HepG2 (cell line): ENCODE results near the gene TRIM2. TPM values are rescaled to one million over a fixed set of nuclear protein-coding genes. Genes with fewer than 3 reads are reported as not detected.

Experiments used
- CBX1 ChIP-seq: IDR thresholded peaks from one replicate; pipeline ENCODE4 v1.6.1; 2016; ENCODE audit warnings: antibody characterized with exemption, low read depth
- CENPX ChIP-seq: sonication (generic); formaldehyde crosslinking; IDR thresholded peaks from 2 replicates; pipeline ENCODE4 v1.9.0; 2021; ENCODE audit warnings: mild to moderate bottlenecking, missing genetic modification reagents, moderate library complexity
- DNMT3B ChIP-seq: conservative IDR thresholded peaks from 2 replicates; pipeline ENCODE4 v1.6.1; 2016; ENCODE audit warnings: missing biosample characterization, control low read depth
- HOXA3 ChIP-seq: sonication (generic); formaldehyde crosslinking; IDR thresholded peaks from 2 replicates; pipeline ENCODE4 v1.5.0; 2020; ENCODE audit warnings: missing genetic modification reagents
- IKZF5 ChIP-seq: IDR thresholded peaks from 2 replicates; pipeline ENCODE4 v1.6.1; 2018; ENCODE audit warnings: missing genetic modification reagents, mild to moderate bottlenecking, missing compliant biosample characterization
- MTERF4 ChIP-seq: sonication (generic); formaldehyde crosslinking; IDR thresholded peaks from 2 replicates; pipeline ENCODE4 v1.8.0; 2023; ENCODE audit warnings: mild to moderate bottlenecking, missing genetic modification reagents
- RARA ChIP-seq: IDR thresholded peaks from 2 replicates; pipeline ENCODE4 v1.6.1; 2016; ENCODE audit warnings: missing genetic modification reagents, missing compliant biosample characterization
- REL ChIP-seq: sonication (generic); formaldehyde crosslinking; conservative IDR thresholded peaks from 2 replicates; pipeline ENCODE4 v1.8.0; 2022; ENCODE audit warnings: mild to moderate bottlenecking, missing genetic modification reagents, moderate library complexity
- ZBTB42 ChIP-seq: sonication (generic); formaldehyde crosslinking; IDR thresholded peaks from 2 replicates; pipeline ENCODE4 v1.5.0; 2020; ENCODE audit warnings: mild to moderate bottlenecking, missing genetic modification reagents
- polyA plus RNA-seq, 8 experiments: library from polyadenylated mRNA; depleted of rRNA in 3 of 8; stranded (reverse) in 7 of 8; unstranded in 1 of 8; fragments of >200 nt; fragmentation: Illumina TruSeq in 4 of 8; extraction: Trizol in 4 of 8; gene quantifications; 2 replicates each; pipeline versions ENCODE4 v1.2.1 to v1.2.3, GENCODE V29; 2011 to 2016; ENCODE audit warnings: low read depth in 4 of 8, missing spikeins in 1 of 8, mixed read lengths in 1 of 8; ENCODE audit not compliant: insufficient read depth in 1 of 8
- total RNA-seq, 5 experiments: library from RNA; depleted of rRNA; stranded (reverse); fragments of >200 nt; fragmentation: Illumina TruSeq; extraction: Trizol; gene quantifications; 2 replicates each; pipeline ENCODE4 v1.2.3, GENCODE V29; 2016; ENCODE audit warnings: low read depth in 1 of 5
- TF ChIP-seq, protein P1 (sequence below): sonication (generic); formaldehyde crosslinking; IDR thresholded peaks from 2 replicates; pipeline ENCODE4 v1.4.0; 2020; ENCODE audit warnings: missing genetic modification reagents
- TF ChIP-seq, protein P2 (sequence below): sonication (generic); formaldehyde crosslinking; IDR thresholded peaks from 2 replicates; pipeline ENCODE4 v1.8.0; 2022; ENCODE audit warnings: mild to moderate bottlenecking, missing genetic modification reagents, moderate library complexity

TRIM2 gene
- total and polyA plus RNA-seq, 2 of the 13 experiments (the other 11 are each of a cell fraction or from before 2014, with no cell fraction given) = 2.1 to 4.2 TPM

GRCh38 chr4:153221783-153222706 lies 17.8 kb downstream of the TRIM2 start (continued):
- TF ChIP-seq CBX1 (no peak), CENPX (CRISPR knock-in tag) (no peak), HOXA3 (CRISPR knock-in tag) (peak; percentile 4; the same call in 1 of the 2 replicates), RARA (CRISPR knock-in tag) (no peak), ZBTB42 (CRISPR knock-in tag) (0 out of 2 replicates have a peak, but pooled peaks have one; percentile 4), DNMT3B (CRISPR knock-in tag) (peak; percentile 60), IKZF5 (CRISPR knock-in tag) (0 out of 2 replicates have a peak, but pooled peaks have one; percentile 11), REL (no peak), MTERF4 (CRISPR knock-in tag) (no peak)
- TF ChIP-seq, protein P1, sequence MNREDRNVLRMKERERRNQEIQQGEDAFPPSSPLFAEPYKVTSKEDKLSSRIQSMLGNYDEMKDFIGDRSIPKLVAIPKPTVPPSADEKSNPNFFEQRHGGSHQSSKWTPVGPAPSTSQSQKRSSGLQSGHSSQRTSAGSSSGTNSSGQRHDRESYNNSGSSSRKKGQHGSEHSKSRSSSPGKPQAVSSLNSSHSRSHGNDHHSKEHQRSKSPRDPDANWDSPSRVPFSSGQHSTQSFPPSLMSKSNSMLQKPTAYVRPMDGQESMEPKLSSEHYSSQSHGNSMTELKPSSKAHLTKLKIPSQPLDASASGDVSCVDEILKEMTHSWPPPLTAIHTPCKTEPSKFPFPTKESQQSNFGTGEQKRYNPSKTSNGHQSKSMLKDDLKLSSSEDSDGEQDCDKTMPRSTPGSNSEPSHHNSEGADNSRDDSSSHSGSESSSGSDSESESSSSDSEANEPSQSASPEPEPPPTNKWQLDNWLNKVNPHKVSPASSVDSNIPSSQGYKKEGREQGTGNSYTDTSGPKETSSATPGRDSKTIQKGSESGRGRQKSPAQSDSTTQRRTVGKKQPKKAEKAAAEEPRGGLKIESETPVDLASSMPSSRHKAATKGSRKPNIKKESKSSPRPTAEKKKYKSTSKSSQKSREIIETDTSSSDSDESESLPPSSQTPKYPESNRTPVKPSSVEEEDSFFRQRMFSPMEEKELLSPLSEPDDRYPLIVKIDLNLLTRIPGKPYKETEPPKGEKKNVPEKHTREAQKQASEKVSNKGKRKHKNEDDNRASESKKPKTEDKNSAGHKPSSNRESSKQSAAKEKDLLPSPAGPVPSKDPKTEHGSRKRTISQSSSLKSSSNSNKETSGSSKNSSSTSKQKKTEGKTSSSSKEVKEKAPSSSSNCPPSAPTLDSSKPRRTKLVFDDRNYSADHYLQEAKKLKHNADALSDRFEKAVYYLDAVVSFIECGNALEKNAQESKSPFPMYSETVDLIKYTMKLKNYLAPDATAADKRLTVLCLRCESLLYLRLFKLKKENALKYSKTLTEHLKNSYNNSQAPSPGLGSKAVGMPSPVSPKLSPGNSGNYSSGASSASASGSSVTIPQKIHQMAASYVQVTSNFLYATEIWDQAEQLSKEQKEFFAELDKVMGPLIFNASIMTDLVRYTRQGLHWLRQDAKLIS (CRISPR knock-in tag) = no peak
- TF ChIP-seq, protein P2, sequence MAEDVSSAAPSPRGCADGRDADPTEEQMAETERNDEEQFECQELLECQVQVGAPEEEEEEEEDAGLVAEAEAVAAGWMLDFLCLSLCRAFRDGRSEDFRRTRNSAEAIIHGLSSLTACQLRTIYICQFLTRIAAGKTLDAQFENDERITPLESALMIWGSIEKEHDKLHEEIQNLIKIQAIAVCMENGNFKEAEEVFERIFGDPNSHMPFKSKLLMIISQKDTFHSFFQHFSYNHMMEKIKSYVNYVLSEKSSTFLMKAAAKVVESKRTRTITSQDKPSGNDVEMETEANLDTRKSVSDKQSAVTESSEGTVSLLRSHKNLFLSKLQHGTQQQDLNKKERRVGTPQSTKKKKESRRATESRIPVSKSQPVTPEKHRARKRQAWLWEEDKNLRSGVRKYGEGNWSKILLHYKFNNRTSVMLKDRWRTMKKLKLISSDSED (CRISPR knock-in tag) = no peak
